Thymus (tissue), 11 donors: ENCODE data around the gene CC2D1A. TPM values are rescaled to one million over a fixed set of nuclear protein-coding genes. Genes with fewer than 3 reads are reported as not detected.

Experiments
- DNase-seq, 9 donors: peaks; one replicate each; pipeline ENCODE4 v3.0.0-alpha.2; 2013; ENCODE audit warnings: low spot score in 9 of 9, low read depth in 6 of 9, missing footprints in 1 of 9
- H3K27ac ChIP-seq, 2 donors: one replicate each; pipeline ENCODE4 v1.5.1; 2013; ENCODE audit warnings: control low read depth in 1 of 2, low read depth in 1 of 2, low read length in 1 of 2, mild to moderate bottlenecking in 1 of 2, moderate library complexity in 1 of 2
- H3K27me3 ChIP-seq, 2 donors: one replicate each; pipeline ENCODE4 v1.5.1; 2013; ENCODE audit warnings: low read length in 1 of 2; ENCODE audit not compliant: control insufficient read depth in 2 of 2, insufficient read depth in 1 of 2
- H3K36me3 ChIP-seq, 2 donors: one replicate each; pipeline ENCODE4 v1.5.1; 2013; ENCODE audit warnings: low read length in 1 of 2, mild to moderate bottlenecking in 1 of 2, moderate library complexity in 1 of 2; ENCODE audit not compliant: control insufficient read depth in 2 of 2, insufficient read depth in 2 of 2
- H3K4me1 ChIP-seq, 2 donors: one replicate each; pipeline ENCODE4 v1.5.1; 2013; ENCODE audit warnings: low read length in 2 of 2; ENCODE audit not compliant: control insufficient read depth in 2 of 2, insufficient read depth in 2 of 2
- H3K4me3 ChIP-seq, 2 donors: one replicate each; pipeline ENCODE4 v1.5.1; 2013; ENCODE audit warnings: low read length in 2 of 2, control low read depth in 1 of 2, mild to moderate bottlenecking in 1 of 2
- H3K9me3 ChIP-seq, 2 donors: one replicate each; pipeline ENCODE4 v1.5.1; 2013; ENCODE audit warnings: low read length in 1 of 2, mild to moderate bottlenecking in 1 of 2; ENCODE audit not compliant: control insufficient read depth in 2 of 2, insufficient read depth in 1 of 2
- WGBS: extraction: QIAGEN DNeasy Blood & Tissue Kit; methylation state at CpG from one replicate; pipeline ENCODE4 v1.1.7; 2013; 5-methylcytosine and 5-hydroxymethylcytosine counted together
- polyA plus RNA-seq: library from polyadenylated mRNA; stranded (reverse); fragments of 200-250 nt; gene quantifications from one replicate; pipeline ENCODE4 v1.2.3, GENCODE V29; 2013
- total RNA-seq: library from RNA; stranded (reverse); fragments of 120-200 nt; gene quantifications from one replicate; pipeline ENCODE4 v1.2.4, GENCODE V29; 2013
- donor health status: healthy.

The CC2D1A gene
- total and polyA plus RNA-seq, 2 donors, result 5.8 to 26.7 TPM

- peaks cover 0 to 10% of the 10 kb centered on the region in 2 donors for H3K9me3 ChIP-seq
- peaks cover 4 to 31% of the 10 kb centered on the region in 2 donors for H3K27me3 ChIP-seq
- H3K4me1 ChIP-seq, result peaks cover 37 to 61% of the 10 kb centered on the region in 2 donors
- WGBS, result 2% methylated on average over 108 of the region's 113 CpGs
- no peak overlapping the region for H3K27ac ChIP-seq
- peak overlapping the region; percentile 41 to 70 for H3K4me3 ChIP-seq
- H3K36me3 ChIP-seq, result no peaks in the 10 kb centered on the region
- DNase-seq, result peak in 1 of 9 donors; percentile 52
Measured at GRCh38 chr19:13864667-13865570, 41.1 kb upstream of the CC2D1A start.

GRCh38 chr19:13865571-13866462 is 40.2 kb upstream of the CC2D1A start:
- H3K27ac ChIP-seq, result peak overlapping the region in 1 of 2 donors; percentile 62
- peak overlapping the region; percentile 41 to 70 for H3K4me3 ChIP-seq
- H3K4me1 ChIP-seq, result peaks cover 37 to 65% of the 10 kb centered on the region in 2 donors
- H3K27me3 ChIP-seq, result peaks cover 4 to 31% of the 10 kb centered on the region in 2 donors
- DNase-seq, result peak in 1 of 9 donors; percentile 44
- H3K9me3 ChIP-seq, result peaks cover 0 to 15% of the 10 kb centered on the region in 2 donors
- no peaks in the 10 kb centered on the region for H3K36me3 ChIP-seq
- WGBS, result 2% methylated on average over 82 of the region's 82 CpGs

- H3K36me3 ChIP-seq, result no peaks in the 10 kb centered on the region
- H3K4me3 ChIP-seq, result peak overlapping the region; percentile 41 to 70
- peak in 1 of 9 donors; percentile 11 for DNase-seq
- peaks cover 0 to 10% of the 10 kb centered on the region in 2 donors for H3K9me3 ChIP-seq
- H3K27me3 ChIP-seq, result peaks cover 4 to 31% of the 10 kb centered on the region in 2 donors
- H3K4me1 ChIP-seq, result peaks cover 32 to 66% of the 10 kb centered on the region in 2 donors
- WGBS, result 82% methylated on average over 15 of the region's 15 CpGs
- H3K27ac ChIP-seq, result no peak overlapping the region
Measured at GRCh38 chr19:13866463-13867046, 39.4 kb upstream of the CC2D1A start.

GRCh38 chr19:13868663-13869062 is 37.3 kb upstream of the CC2D1A start:
- Histone ChIP-seq H3K36me3 (no peaks in the 10 kb centered on the region), H3K27ac (peak overlapping the region in 1 of 2 donors; percentile 21), H3K4me3 (no peak overlapping the region), H3K9me3 (peaks cover 0 to 10% of the 10 kb centered on the region in 2 donors), H3K27me3 (peaks cover 4 to 35% of the 10 kb centered on the region in 2 donors), H3K4me1 (peaks cover 30 to 71% of the 10 kb centered on the region in 2 donors)
- peak in 2 of 9 donors; percentile 39 to 68 for DNase-seq
- WGBS, result 54% methylated on average over 4 of the region's 4 CpGs

GRCh38 chr19:13869281-13869680 is 36.7 kb upstream of the CC2D1A start:
- H3K4me1 ChIP-seq, result peaks cover 26 to 70% of the 10 kb centered on the region in 2 donors
- peaks cover 0 to 10% of the 10 kb centered on the region in 2 donors for H3K9me3 ChIP-seq
- 53% methylated on average over 13 of the region's 13 CpGs for WGBS
- peak in 2 of 9 donors; percentile 37 to 53 for DNase-seq
- no peak overlapping the region for H3K27ac ChIP-seq
- no peak overlapping the region for H3K4me3 ChIP-seq
- no peaks in the 10 kb centered on the region for H3K36me3 ChIP-seq
- H3K27me3 ChIP-seq, result peaks cover 2 to 35% of the 10 kb centered on the region in 2 donors

GRCh38 chr19:13870873-13871272 is 35.1 kb upstream of the CC2D1A start:
- DNase-seq, result peak in 1 of 9 donors; percentile 54
- Histone ChIP-seq H3K4me1 (peaks cover 20 to 63% of the 10 kb centered on the region in 2 donors), H3K4me3 (no peak overlapping the region), H3K36me3 (no peaks in the 10 kb centered on the region), H3K27me3 (peaks cover 0 to 26% of the 10 kb centered on the region in 2 donors), H3K9me3 (peaks cover 0 to 10% of the 10 kb centered on the region in 2 donors), H3K27ac (no peak overlapping the region)
- 95% methylated on average over 4 of the region's 4 CpGs for WGBS

- H3K27ac ChIP-seq, result no peak overlapping the region
- H3K9me3 ChIP-seq, result peaks cover 0 to 10% of the 10 kb centered on the region in 2 donors
- 58% methylated on average over 5 of the region's 5 CpGs for WGBS
- no peak for DNase-seq
- H3K27me3 ChIP-seq, result peaks cover 0 to 19% of the 10 kb centered on the region in 2 donors
- peak overlapping the region; percentile 30 to 52 for H3K4me3 ChIP-seq
- H3K4me1 ChIP-seq, result peaks cover 15 to 54% of the 10 kb centered on the region in 2 donors
- H3K36me3 ChIP-seq, result no peaks in the 10 kb centered on the region
Measured at GRCh38 chr19:13872339-13872694, 33.7 kb upstream of the CC2D1A start.

GRCh38 chr19:13872695-13873389 is 33.2 kb upstream of the CC2D1A start:
- peak in 3 of 9 donors; percentile 48 to 75 (median 56) for DNase-seq
- Histone ChIP-seq H3K4me3 (peak overlapping the region; percentile 30 to 52), H3K4me1 (peaks cover 15 to 50% of the 10 kb centered on the region in 2 donors), H3K36me3 (no peaks in the 10 kb centered on the region), H3K9me3 (peaks cover 0 to 10% of the 10 kb centered on the region in 2 donors), H3K27ac (no peak overlapping the region), H3K27me3 (peaks cover 0 to 17% of the 10 kb centered on the region in 2 donors)
- 3% methylated on average over 45 of the region's 45 CpGs for WGBS
